Astrocyte (in vitro differentiated cells and primary cell): ENCODE data around the gene ACADSB. TPM values are rescaled to one million over a fixed set of nuclear protein-coding genes. Genes with fewer than 3 reads are reported as not detected.

Source experiments
- DNase-seq: peaks from one replicate; pipeline ENCODE4 v3.0.0-alpha.2; 2010; ENCODE audit warnings: low read depth
- FAIRE-seq: peaks from 2 replicates; lab custom pipeline; 2011; peaks lifted over from hg19 to GRCh38; lab: Jason Lieb, UNC
- H2AFZ ChIP-seq: 2 replicates; pipeline ENCODE4 v1.6.0; 2012; ENCODE audit warnings: low read depth, low read length, inconsistent platforms
- H3K27ac ChIP-seq: 2 replicates; pipeline ENCODE4 v1.5.1; 2011; ENCODE audit warnings: low read depth, low read length, inconsistent platforms
- H3K27me3 ChIP-seq: 2 replicates; pipeline ENCODE4 v1.6.0; 2011; ENCODE audit warnings: low read length, inconsistent platforms; ENCODE audit not compliant: insufficient read depth
- H3K36me3 ChIP-seq: 2 replicates; pipeline ENCODE4 v1.5.1; 2011; ENCODE audit warnings: low read length, inconsistent platforms; ENCODE audit not compliant: insufficient read depth
- H3K4me1 ChIP-seq: 2 replicates; pipeline ENCODE4 v1.5.1; 2011; ENCODE audit warnings: low read length, inconsistent platforms; ENCODE audit not compliant: insufficient read depth
- H3K4me2 ChIP-seq: 2 replicates; pipeline ENCODE4 v1.6.0; 2012; ENCODE audit warnings: low read length, inconsistent platforms
- H3K4me3 ChIP-seq: 2 replicates; pipeline ENCODE4 v1.5.1; 2011; ENCODE audit warnings: low read depth, mild to moderate bottlenecking, low read length, inconsistent platforms; ENCODE audit not compliant: insufficient read depth
- H3K79me2 ChIP-seq: 2 replicates; pipeline ENCODE4 v1.6.0; 2012; ENCODE audit warnings: mild to moderate bottlenecking, low read length, inconsistent platforms; ENCODE audit not compliant: insufficient read depth
- H3K9ac ChIP-seq: 2 replicates; pipeline ENCODE4 v1.6.0; 2012; ENCODE audit warnings: mild to moderate bottlenecking, low read length, inconsistent platforms
- H3K9me3 ChIP-seq: 2 replicates; pipeline ENCODE4 v1.5.1; 2012; ENCODE audit warnings: low read depth, mild to moderate bottlenecking, low read length, inconsistent platforms; ENCODE audit not compliant: insufficient read depth
- H4K20me1 ChIP-seq: 2 replicates; pipeline ENCODE4 v1.6.0; 2012; ENCODE audit warnings: low read length, inconsistent platforms; ENCODE audit not compliant: insufficient read depth
- H3K27ac Mint-ChIP-seq: one replicate; pipeline ENCODE4 v1.8.0; 2021; ENCODE audit warnings: mild to moderate bottlenecking, mixed read lengths; ENCODE audit not compliant: unreplicated experiment
- H3K27me3 Mint-ChIP-seq: one replicate; pipeline ENCODE4 v1.8.0; 2021; ENCODE audit warnings: low read depth, mixed read lengths; ENCODE audit not compliant: unreplicated experiment
- H3K36me3 Mint-ChIP-seq: one replicate; pipeline ENCODE4 v1.8.0; 2021; ENCODE audit warnings: low read depth, mixed read lengths; ENCODE audit not compliant: unreplicated experiment
- H3K4me1 Mint-ChIP-seq: one replicate; pipeline ENCODE4 v1.8.0; 2021; ENCODE audit warnings: low read depth, mixed read lengths; ENCODE audit not compliant: unreplicated experiment
- H3K4me3 Mint-ChIP-seq: one replicate; pipeline ENCODE4 v1.8.0; 2021; ENCODE audit warnings: mild to moderate bottlenecking, moderate library complexity, mixed read lengths; ENCODE audit not compliant: unreplicated experiment
- H3K9me3 Mint-ChIP-seq: one replicate; pipeline ENCODE4 v1.8.0; 2021; ENCODE audit warnings: mild to moderate bottlenecking, mixed read lengths; ENCODE audit not compliant: unreplicated experiment
- CTCF ChIP-seq: IDR thresholded peaks from 2 replicates; pipeline ENCODE4 v1.5.1; 2011; ENCODE audit warnings: low read depth, mild to moderate bottlenecking, inconsistent platforms, low read length, moderate library complexity; ENCODE audit not compliant: insufficient read depth
- EZH2 ChIP-seq: IDR thresholded peaks from 2 replicates; pipeline ENCODE4 v1.6.1; 2012; ENCODE audit warnings: mild to moderate bottlenecking, low read length, inconsistent platforms; ENCODE audit not compliant: insufficient read depth
- total RNA-seq: library from RNA; stranded (reverse); gene quantifications from 2 replicates; pipeline ENCODE4 v1.2.1, GENCODE V29; 2021

The ACADSB gene
- total RNA-seq, 1 donor from 2014 or later = 10.0 TPM

DNA sequence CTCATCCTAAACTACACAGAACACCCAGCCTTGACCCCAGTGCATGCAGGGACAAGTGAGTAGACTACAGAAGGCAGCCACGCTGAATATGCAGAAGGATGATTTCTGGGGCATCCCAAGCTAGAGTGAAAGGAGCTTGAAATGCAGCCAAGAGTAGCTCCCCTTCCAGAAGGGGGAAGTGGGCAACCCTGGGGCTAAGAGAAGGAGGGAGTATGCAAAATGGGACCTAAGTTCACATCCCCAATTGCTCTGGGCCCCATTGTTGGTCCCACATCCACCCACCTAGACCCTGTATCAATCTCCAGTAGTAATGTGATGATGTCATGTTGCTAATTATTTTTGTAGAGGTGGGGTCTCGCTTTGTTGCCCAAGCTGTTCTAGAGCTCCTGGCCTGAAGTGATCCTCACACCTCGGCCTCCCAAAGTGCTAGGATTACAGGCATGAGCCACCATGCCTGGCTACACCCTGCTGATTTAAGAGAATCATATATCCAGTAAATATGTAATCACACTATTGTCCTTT is 34.2 kb upstream of the ACADSB start:
- FAIRE-seq = no peak
- no peaks in the 10 kb centered on the region for H3K36me3 ChIP-seq
- no peaks in the 10 kb centered on the region for H4K20me1 ChIP-seq
- H3K36me3 Mint-ChIP-seq = no peaks in the 10 kb centered on the region
- H3K27me3 Mint-ChIP-seq = peaks cover 2% of the 10 kb centered on the region
- no peaks in the 10 kb centered on the region for H3K27me3 ChIP-seq
- no peaks in the 10 kb centered on the region for H3K9me3 Mint-ChIP-seq
- no peaks in the 10 kb centered on the region for H3K4me1 ChIP-seq
- no peak overlapping the region for H3K4me3 Mint-ChIP-seq
- DNase-seq = no peak
- no peak overlapping the region for H2AFZ ChIP-seq
- H3K4me3 ChIP-seq = no peak overlapping the region
- no peak overlapping the region for H3K27ac ChIP-seq
- H3K79me2 ChIP-seq = no peaks in the 10 kb centered on the region
- TF ChIP-seq EZH2 = no peak
- H3K4me2 ChIP-seq = no peak overlapping the region
- H3K9ac ChIP-seq = no peak overlapping the region
- H3K4me1 Mint-ChIP-seq = no peaks in the 10 kb centered on the region
- H3K9me3 ChIP-seq = no peaks in the 10 kb centered on the region
- H3K27ac Mint-ChIP-seq = no peak overlapping the region

GRCh38 chr10:122980209-122981065 is 28.4 kb upstream of the ACADSB start, which contains the start of gene PSTK:
Gene PSTK, plus strand, starts transcription at chr10:122980401. Its CDS starts 79 bp downstream, at chr10:122980480.
- FAIRE-seq = no peak

More at GRCh38 chr10:122980209-122981065, 28.4 kb upstream of the ACADSB start, which contains the start of gene PSTK:
- no peak for TF ChIP-seq EZH2
- TF ChIP-seq CTCF = peak; percentile 66
- H3K27me3 Mint-ChIP-seq = peaks cover 2% of the 10 kb centered on the region
- Histone ChIP-seq H2AFZ (peak within 1 kb of the TSS; percentile 100), H3K4me1 (peaks cover 8% of the 10 kb centered on the region), H3K4me3 (peak within 1 kb of the TSS; percentile 80), H3K36me3 (no peaks in the 10 kb centered on the region), H3K27me3 (no peaks in the 10 kb centered on the region), H3K4me2 (peak within 1 kb of the TSS; percentile 91), H4K20me1 (no peaks in the 10 kb centered on the region), H3K9ac (peak within 1 kb of the TSS; percentile 95), H3K27ac (peak within 1 kb of the TSS; percentile 95), H3K79me2 (peaks cover 3% of the 10 kb centered on the region), H3K9me3 (no peaks in the 10 kb centered on the region)
- H3K27ac Mint-ChIP-seq = peak within 1 kb of the TSS; percentile 85
- DNase-seq = peak; percentile 86
- peaks cover 2% of the 10 kb centered on the region for H3K4me1 Mint-ChIP-seq
- H3K9me3 Mint-ChIP-seq = no peaks in the 10 kb centered on the region
- H3K36me3 Mint-ChIP-seq = no peaks in the 10 kb centered on the region
- peak within 1 kb of the TSS; percentile 90 for H3K4me3 Mint-ChIP-seq
